ENCODE results near the gene VDAC2. TPM values are rescaled to one million over a fixed set of nuclear protein-coding genes. Genes with fewer than 3 reads are reported as not detected.

The VDAC2 gene
- total RNA-seq, 1 experiment from 2014 or later, result 328 TPM

GRCh38 chr10:75207857-75208144 lies 2.8 kb upstream of the VDAC2 start:
- TF ChIP-seq CTCF (conservative IDR thresholded peaks at IDR 0.05; ENCODE audit: low read depth, low read length), result no peak
- no peak for TF ChIP-seq EZH2 (IDR thresholded peaks at IDR 0.05; ENCODE audit: borderline replicate concordance, low read depth, low read length, poor library complexity, severe bottlenecking)
- Histone ChIP-seq H3K4me1 (ENCODE audit: insufficient read depth, low read length, poor library complexity, severe bottlenecking) (peaks cover 11% of the 10 kb centered on the region), H3K9me3 (ENCODE audit: low read depth, low read length, poor library complexity, severe bottlenecking) (no peaks in the 10 kb centered on the region), H3K4me3 (ENCODE audit: low read depth, low read length, poor library complexity, severe bottlenecking) (no peak overlapping the region), H3K36me3 (ENCODE audit: insufficient read depth, low read length, poor library complexity, severe bottlenecking) (peaks cover 11% of the 10 kb centered on the region), H3K27ac (ENCODE audit: low read depth, low read length, poor library complexity, severe bottlenecking) (no peak overlapping the region), H3K27me3 (replicated peaks; ENCODE audit: insufficient read depth, low read depth, low read length, poor library complexity) (no peaks in the 10 kb centered on the region)
- intact Hi-C loops (cut with micrococcal nuclease; ENCODE audit: unreplicated experiment), result no loop called here
- POLR2A ChIA-PET (ENCODE audit: low non-redundant PET), result no interaction called here
- BruUV-seq (replicated peaks), result no TSS peak
- no peak for DNase-seq (ENCODE audit: low spot score)
- CTCF ChIA-PET, result no interaction called here

GRCh38 chr10:75208181-75208580 lies 2.4 kb upstream of the VDAC2 start:
- BruUV-seq (replicated peaks), result no TSS peak
- no peak for DNase-seq (ENCODE audit: low spot score)
- peaks cover 11% of the 10 kb centered on the region for H3K4me1 ChIP-seq (ENCODE audit: insufficient read depth, low read length, poor library complexity, severe bottlenecking)
- H3K9me3 ChIP-seq (ENCODE audit: low read depth, low read length, poor library complexity, severe bottlenecking), result no peaks in the 10 kb centered on the region
- POLR2A ChIA-PET (ENCODE audit: low non-redundant PET), result no interaction called here
- CTCF ChIA-PET, result no interaction called here
- TF ChIP-seq EZH2 (IDR thresholded peaks at IDR 0.05; ENCODE audit: borderline replicate concordance, low read depth, low read length, poor library complexity, severe bottlenecking) (no peak), CTCF (conservative IDR thresholded peaks at IDR 0.05; ENCODE audit: low read depth, low read length) (no peak)
- intact Hi-C loops (cut with micrococcal nuclease; ENCODE audit: unreplicated experiment), result no loop called here
- H3K36me3 ChIP-seq (ENCODE audit: insufficient read depth, low read length, poor library complexity, severe bottlenecking), result peaks cover 14% of the 10 kb centered on the region
- no peaks in the 10 kb centered on the region for H3K27me3 ChIP-seq (replicated peaks; ENCODE audit: insufficient read depth, low read depth, low read length, poor library complexity)
- no peak overlapping the region for H3K4me3 ChIP-seq (ENCODE audit: low read depth, low read length, poor library complexity, severe bottlenecking)
- no peak overlapping the region for H3K27ac ChIP-seq (ENCODE audit: low read depth, low read length, poor library complexity, severe bottlenecking)

- no TSS peak for BruUV-seq (replicated peaks)
- Histone ChIP-seq H3K4me1 (ENCODE audit: insufficient read depth, low read length, poor library complexity, severe bottlenecking) (peaks cover 11% of the 10 kb centered on the region), H3K27ac (ENCODE audit: low read depth, low read length, poor library complexity, severe bottlenecking) (peak overlapping the region; percentile 100), H3K27me3 (replicated peaks; ENCODE audit: insufficient read depth, low read depth, low read length, poor library complexity) (no peaks in the 10 kb centered on the region), H3K4me3 (ENCODE audit: low read depth, low read length, poor library complexity, severe bottlenecking) (peak overlapping the region; percentile 99), H3K36me3 (ENCODE audit: insufficient read depth, low read length, poor library complexity, severe bottlenecking) (peaks cover 24% of the 10 kb centered on the region), H3K9me3 (ENCODE audit: low read depth, low read length, poor library complexity, severe bottlenecking) (no peaks in the 10 kb centered on the region)
- POLR2A ChIA-PET (ENCODE audit: low non-redundant PET), result no interaction called here
- no peak for DNase-seq (ENCODE audit: low spot score)
- CTCF ChIA-PET, result no interaction called here
- TF ChIP-seq CTCF (conservative IDR thresholded peaks at IDR 0.05; ENCODE audit: low read depth, low read length) (no peak), EZH2 (IDR thresholded peaks at IDR 0.05; ENCODE audit: borderline replicate concordance, low read depth, low read length, poor library complexity, severe bottlenecking) (no peak)
- intact Hi-C loops (cut with micrococcal nuclease; ENCODE audit: unreplicated experiment), result no loop called here
Observed at GRCh38 chr10:75209086-75209920, 1.3 kb upstream of the VDAC2 start.
